ENCODE data around the gene AK9.
A peak's percentile ranks its signal among the peaks of the same experiment; 100 is the strongest.

Gene AK9

DNA sequence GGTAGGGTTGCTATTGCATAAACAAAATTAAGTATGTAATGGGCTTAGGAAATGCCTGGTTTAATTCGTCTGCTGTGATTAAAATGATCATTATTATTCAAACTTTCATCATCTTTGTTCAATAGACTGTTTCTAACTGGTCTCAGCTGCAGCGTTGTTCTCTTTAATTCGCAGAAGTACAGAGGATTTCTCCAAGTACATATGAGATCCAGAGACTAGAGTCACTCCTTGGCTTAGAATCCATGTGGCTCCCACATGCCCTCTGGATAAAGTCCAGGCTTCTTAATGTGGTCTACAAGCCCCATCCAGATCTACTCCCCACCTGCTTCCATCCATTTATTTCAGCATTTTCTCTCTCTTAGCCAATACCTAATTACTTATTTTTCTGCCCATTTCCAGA, 206.9 kb downstream of the AK9 start:
- peak overlapping the region; percentile 79 for H3K4me2 ChIP-seq (ENCODE audit: insufficient read depth, low read length)
- peaks cover 15% of the 10 kb centered on the region; the same call in 1 of the 2 replicates for H4K20me1 ChIP-seq (ENCODE audit: insufficient read depth, low read length)
- no peak overlapping the region for H3K27ac ChIP-seq (ENCODE audit: low read length)
- no peak for DNase-seq
- peaks cover 43% of the 10 kb centered on the region for H3K4me1 ChIP-seq (ENCODE audit: insufficient read depth, low read length)
- peaks cover 26% of the 10 kb centered on the region for H3K36me3 ChIP-seq (ENCODE audit: insufficient read depth, low read length)
- no peaks in the 10 kb centered on the region for H3K9me3 ChIP-seq (ENCODE audit: insufficient read depth, low read length, severe bottlenecking)
- TF ChIP-seq CTCF (IDR thresholded peaks at IDR 0.05; ENCODE audit: borderline replicate concordance, extremely low read depth, low read length, poor library complexity, severe bottlenecking): no peak
- TF ChIP-seq EZH2 (IDR thresholded peaks at IDR 0.05; ENCODE audit: borderline replicate concordance, low read depth, low read length, severe bottlenecking): no peak
- H3K9ac ChIP-seq (ENCODE audit: low read depth, low read length): no peak overlapping the region
- peak overlapping the region in 1 of 2 experiments; percentile 62; a peak in 2 of 4 replicates for H3K4me3 ChIP-seq (ENCODE audit: low read depth in 1 of 2, low read length in 2 of 2)
- H3K27me3 ChIP-seq (ENCODE audit: insufficient read depth, low read length, poor library complexity): no peaks in the 10 kb centered on the region
- H2AFZ ChIP-seq (ENCODE audit: low read depth, low read length): peak overlapping the region; percentile 66; the same call in 1 of the 2 replicates
- ATAC-seq (ENCODE audit: insufficient read depth, low read depth): no peak
- H3K79me2 ChIP-seq (ENCODE audit: insufficient read depth, low read length): peaks cover 36% of the 10 kb centered on the region

DNA sequence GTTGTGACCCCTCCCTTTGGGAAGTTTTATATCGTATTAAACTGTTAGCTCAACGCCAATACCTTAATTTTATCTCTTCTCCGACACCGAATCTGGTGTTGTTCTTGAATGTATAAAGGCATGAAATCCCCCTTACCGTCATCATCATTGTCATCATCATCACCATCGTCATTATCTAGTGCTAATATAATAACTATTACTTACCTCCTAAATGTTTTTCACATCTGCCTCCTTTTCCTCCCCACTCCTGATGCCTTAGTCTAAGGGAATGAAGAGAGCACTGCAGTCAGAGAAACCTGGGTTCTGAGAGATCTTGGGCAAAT, 207.3 kb downstream of the AK9 start:
- no peak for ATAC-seq (ENCODE audit: insufficient read depth, low read depth)
- Histone ChIP-seq H3K4me3 (ENCODE audit: low read depth in 1 of 2, low read length in 2 of 2) (peak overlapping the region in 1 of 2 experiments; percentile 62; a peak in 3 of 4 replicates), H3K27ac (ENCODE audit: low read length) (no peak overlapping the region)

GRCh38 chr6:109482905-109483734, 207.9 kb downstream of the AK9 start, which contains the start of gene ZBTB24:
TSS of gene ZBTB24 (minus strand) at chr6:109483219. CDS start at chr6:109482026, 1,193 bp downstream.
- Histone ChIP-seq H3K36me3 (ENCODE audit: insufficient read depth, low read length) (peaks cover 30% of the 10 kb centered on the region), H3K79me2 (ENCODE audit: insufficient read depth, low read length) (peaks cover 46% of the 10 kb centered on the region), H3K27ac (ENCODE audit: low read length) (peak within 1 kb of the TSS; percentile 69), H4K20me1 (ENCODE audit: insufficient read depth, low read length) (peaks cover 16% of the 10 kb centered on the region; the same call in 1 of the 2 replicates), H3K9me3 (ENCODE audit: insufficient read depth, low read length, severe bottlenecking) (no peaks in the 10 kb centered on the region), H3K4me3 (ENCODE audit: low read depth in 1 of 2, low read length in 2 of 2) (peak within 1 kb of the TSS; percentile 66 to 70), H3K4me2 (ENCODE audit: insufficient read depth, low read length) (peak within 1 kb of the TSS; percentile 79), H3K4me1 (ENCODE audit: insufficient read depth, low read length) (peaks cover 53% of the 10 kb centered on the region), H3K9ac (ENCODE audit: low read depth, low read length) (peak within 1 kb of the TSS; percentile 92), H3K27me3 (ENCODE audit: insufficient read depth, low read length, poor library complexity) (no peaks in the 10 kb centered on the region), H2AFZ (ENCODE audit: low read depth, low read length) (peak within 1 kb of the TSS; percentile 66)
- ATAC-seq (ENCODE audit: insufficient read depth, low read depth) (peak; percentile 87), DNase-seq (peak; percentile 92)
- TF ChIP-seq CTCF (IDR thresholded peaks at IDR 0.05; ENCODE audit: borderline replicate concordance, extremely low read depth, low read length, poor library complexity, severe bottlenecking) (no peak), EZH2 (IDR thresholded peaks at IDR 0.05; ENCODE audit: borderline replicate concordance, low read depth, low read length, severe bottlenecking) (no peak)

More for the DNA sequence above, 207.3 kb downstream of the AK9 start:
- Histone ChIP-seq H4K20me1 (ENCODE audit: insufficient read depth, low read length) (peaks cover 16% of the 10 kb centered on the region; the same call in 1 of the 2 replicates), H3K36me3 (ENCODE audit: insufficient read depth, low read length) (peaks cover 29% of the 10 kb centered on the region), H3K9me3 (ENCODE audit: insufficient read depth, low read length, severe bottlenecking) (no peaks in the 10 kb centered on the region), H3K4me1 (ENCODE audit: insufficient read depth, low read length) (peaks cover 47% of the 10 kb centered on the region), H3K4me2 (ENCODE audit: insufficient read depth, low read length) (peak overlapping the region; percentile 79), H3K9ac (ENCODE audit: low read depth, low read length) (peak overlapping the region; percentile 31; the same call in 1 of the 2 replicates), H2AFZ (ENCODE audit: low read depth, low read length) (peak overlapping the region; percentile 66), H3K27me3 (ENCODE audit: insufficient read depth, low read length, poor library complexity) (no peaks in the 10 kb centered on the region), H3K79me2 (ENCODE audit: insufficient read depth, low read length) (peaks cover 41% of the 10 kb centered on the region)
- DNase-seq: no peak
- TF ChIP-seq EZH2 (IDR thresholded peaks at IDR 0.05; ENCODE audit: borderline replicate concordance, low read depth, low read length, severe bottlenecking): no peak
- no peak for TF ChIP-seq CTCF (IDR thresholded peaks at IDR 0.05; ENCODE audit: borderline replicate concordance, extremely low read depth, low read length, poor library complexity, severe bottlenecking)

Measured in DND-41 (cell line).